ENCODE data around the gene SELENOK. TPM values are rescaled to one million over a fixed set of nuclear protein-coding genes. Genes with fewer than 3 reads are reported as not detected.

The SELENOK gene
- total RNA-seq, 1 donor from 2014 or later, result 20.3 TPM

DNA sequence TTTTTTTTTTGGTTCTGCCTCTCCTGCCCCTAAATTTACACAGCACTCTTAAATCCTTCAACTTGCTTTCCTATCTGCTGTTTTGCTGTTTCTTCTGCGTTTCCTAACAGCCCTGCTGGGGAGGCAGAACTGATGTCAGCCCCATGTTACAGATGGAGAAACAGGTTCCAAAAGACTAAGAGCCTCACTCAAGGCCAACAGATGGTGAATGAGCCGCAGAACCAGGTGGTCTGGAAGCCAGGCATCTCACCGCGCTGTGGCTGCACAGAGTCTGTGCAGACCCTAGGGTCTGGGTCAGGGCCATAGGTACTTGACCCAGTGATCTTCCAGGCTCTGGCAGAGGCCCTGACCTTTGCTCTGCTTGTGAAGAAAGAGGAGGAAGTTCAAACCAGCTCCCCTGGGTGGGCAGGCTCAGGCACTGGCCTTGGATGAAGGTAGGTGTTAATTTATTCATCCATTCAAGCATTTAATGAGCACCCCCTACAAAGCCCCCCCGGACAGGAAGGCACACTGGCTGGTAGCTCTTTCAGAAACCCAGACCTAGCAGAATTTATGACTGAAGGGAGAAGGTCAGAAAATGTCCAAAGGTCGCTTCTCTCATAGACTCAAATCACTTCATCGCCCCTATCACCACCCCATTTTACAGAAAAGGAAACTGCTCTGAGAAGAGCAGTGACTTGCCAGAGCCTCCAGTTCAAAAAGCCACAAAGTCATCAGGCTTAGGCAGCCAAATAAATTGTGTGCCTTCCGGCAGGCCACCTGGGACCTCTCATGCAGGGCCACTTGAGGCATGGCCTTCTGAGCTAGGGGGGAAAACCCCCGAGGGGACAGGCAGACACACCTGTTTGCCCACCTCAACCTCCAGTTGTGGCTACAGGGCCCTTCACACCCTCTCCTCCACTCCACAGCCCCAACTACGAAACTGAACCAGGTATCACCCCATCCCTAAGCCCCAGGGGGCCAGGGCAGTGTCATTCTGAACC lies 48.2 kb downstream of the SELENOK start:
- no peak for DNase-seq (ENCODE audit: low read depth in 2 of 2)

DNA sequence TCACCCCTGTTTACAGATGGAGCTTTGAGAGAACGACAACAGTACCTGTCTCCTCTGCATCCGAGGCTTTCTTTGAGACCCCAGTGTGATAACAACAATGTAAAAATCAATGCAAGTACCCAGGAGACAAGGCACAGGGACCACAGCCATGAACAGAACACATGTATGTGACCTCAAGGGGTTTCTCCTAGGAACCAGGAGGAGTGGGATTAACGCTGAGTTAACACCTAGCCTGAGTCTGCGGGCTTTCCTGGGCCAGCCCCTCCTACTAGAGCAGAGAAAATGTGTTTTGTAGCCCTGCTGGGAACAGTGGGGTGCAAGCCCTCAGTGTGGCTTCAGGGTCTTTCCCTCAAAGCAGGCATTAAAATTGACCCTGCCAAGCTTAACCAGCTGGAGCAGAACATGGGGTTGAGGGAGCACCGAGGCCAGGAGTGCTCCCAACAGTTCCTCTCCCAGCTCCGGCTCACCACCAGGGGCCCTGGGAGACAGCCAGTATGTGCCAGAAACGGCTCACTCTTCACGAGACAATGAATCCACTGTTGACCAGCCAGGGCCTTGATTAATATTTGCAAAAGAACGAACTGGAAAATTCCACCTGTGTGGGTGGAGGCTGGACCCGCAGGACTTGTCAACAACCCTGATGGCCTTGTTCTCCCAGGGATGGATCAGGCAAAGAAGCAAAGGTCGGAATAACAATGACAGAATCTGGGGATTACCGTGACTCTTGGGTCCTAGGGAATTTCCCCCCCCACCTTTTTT lies 49.0 kb downstream of the SELENOK start:
- DNase-seq (ENCODE audit: low read depth in 2 of 2), result peak; percentile 21 to 23

DNA sequence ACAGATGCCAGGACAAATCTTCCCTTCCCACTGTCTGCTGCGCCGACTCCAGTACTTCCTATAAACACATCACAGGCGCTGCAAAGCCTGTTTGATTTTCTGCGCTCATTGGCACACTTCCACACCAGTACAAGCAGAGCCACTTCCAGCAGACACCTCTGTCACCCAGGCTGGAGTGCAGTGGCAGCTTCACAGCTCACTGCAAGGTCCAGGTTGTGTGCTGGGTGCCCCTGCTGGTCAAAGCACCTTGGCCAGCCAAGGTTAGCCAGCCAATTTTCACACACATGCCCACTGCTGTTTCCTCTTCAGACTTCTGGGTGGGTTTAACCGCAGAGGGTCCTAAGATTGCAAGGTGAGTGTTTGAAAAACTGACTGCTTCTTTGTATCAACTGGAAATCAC lies 50.4 kb downstream of the SELENOK start:
- no peak for DNase-seq (ENCODE audit: low read depth in 2 of 2)

DNA sequence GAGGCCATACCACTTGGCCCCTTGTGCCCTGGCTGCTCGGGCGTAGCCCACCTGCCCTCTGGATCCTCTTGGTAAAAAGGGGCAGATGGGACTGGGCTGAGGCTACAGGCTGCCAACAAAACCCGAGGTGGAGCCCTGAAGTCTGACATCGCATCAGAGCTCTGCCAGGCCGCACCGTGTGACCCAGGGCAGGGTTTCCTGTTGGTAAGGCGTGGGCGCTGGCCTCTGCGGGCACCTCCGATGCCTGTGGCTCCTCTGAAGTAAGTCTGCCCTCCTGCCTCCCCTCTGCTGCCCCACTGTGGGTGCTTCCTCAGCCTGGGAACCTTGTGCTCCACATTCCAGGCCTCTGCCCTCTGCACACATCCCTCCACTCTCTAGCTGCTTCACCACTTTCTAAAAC lies 54.3 kb downstream of the SELENOK start:
- no peak for DNase-seq (ENCODE audit: low read depth in 2 of 2)

DNA sequence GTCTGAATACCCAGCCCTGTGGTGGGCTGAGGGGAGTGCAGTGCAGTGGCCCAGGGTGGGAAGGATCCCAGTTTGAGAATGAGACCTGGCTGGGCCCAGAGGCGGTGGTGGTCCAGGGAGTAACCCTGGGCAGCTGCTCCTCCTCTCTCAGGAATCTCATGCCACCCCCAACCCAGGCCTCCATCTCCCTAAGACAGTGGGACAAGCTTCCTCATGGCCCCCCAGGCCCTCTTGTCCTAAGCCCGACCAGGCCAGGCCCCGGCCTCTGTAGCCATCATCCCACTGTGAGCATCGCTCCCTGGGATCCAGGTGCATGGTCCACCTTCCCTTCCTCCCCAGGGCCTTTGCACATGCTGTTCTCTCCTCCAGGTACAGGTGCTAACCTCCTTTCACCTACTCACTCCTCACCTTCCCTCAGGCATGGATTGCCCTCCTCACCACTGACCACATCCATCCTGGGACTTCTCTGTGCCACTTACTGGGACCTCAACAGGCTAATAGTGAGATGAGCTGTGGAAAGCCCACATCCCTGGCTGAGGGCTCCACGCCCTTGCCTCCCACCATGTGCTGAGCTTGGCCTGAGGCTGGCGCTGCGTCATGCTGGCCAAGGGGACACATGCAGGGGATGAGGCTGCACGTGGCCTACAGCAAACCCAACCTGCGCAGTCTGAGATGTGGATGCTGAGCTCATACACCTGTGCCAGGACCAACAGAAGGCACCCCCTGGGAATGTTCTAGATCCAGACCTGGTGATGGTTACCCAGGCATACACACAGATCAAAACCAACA lies 55.4 kb downstream of the SELENOK start:
- DNase-seq (ENCODE audit: low read depth in 2 of 2), result no peak

DNA sequence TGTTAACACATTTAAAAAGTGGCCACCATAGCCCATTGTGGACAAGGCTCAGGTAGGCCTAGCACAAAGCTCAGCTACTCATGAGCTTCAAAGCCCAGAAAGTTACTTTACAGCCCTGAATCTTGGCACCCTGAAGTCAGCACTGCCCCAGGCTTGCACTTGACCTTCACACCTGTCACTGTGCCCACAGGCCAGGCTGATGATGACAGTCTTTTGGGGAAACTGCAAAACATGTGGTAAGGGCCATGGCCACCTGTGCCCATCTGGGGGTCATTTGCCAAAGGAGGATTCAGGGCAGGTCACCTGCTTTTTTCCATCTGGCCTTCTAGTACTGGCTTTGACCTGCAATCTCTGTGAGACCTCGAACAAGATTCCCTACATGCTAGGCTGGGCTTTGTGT lies 56.4 kb downstream of the SELENOK start:
- DNase-seq (ENCODE audit: low read depth in 2 of 2), result no peak

DNA sequence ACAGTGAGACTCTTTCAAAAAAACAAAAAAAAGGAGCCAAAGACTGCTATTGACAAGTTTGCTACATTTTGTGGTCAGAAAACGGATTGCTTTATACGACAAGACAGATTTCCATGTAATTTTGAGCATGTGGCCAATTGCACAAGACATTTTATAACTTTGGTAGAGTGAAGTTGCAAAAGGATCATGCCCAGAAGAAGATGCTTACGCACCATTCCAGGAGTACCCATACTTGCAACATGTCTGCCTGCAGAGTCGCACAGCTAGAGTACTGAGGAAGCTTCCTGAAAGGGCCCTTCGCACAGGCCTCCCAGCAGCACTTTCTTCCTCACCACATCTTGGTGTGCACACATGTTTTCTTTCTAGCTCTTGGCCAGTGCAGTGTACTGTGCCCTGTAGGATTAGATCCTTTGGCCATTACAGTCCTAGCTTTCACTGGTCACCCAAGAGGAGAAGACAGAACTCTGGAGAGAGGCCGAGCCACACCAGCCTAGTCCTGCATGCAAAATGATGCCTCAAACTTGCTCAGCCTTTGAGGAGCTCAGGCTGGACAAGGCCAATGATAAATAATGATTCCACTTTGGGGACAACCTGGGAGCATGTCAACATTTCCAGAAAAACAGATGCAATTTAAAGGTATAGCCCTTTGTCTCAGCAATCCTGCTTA lies 57.1 kb downstream of the SELENOK start:
- no peak for DNase-seq (ENCODE audit: low read depth in 2 of 2)

Other genes with a start within 250 kb of the SELENOK start
- gene CHDH, start 45.4 kb downstream of the SELENOK start, total RNA-seq, result 0.25 and 0.26 TPM in 2 replicates
- 0.13 TPM in 2 replicates for gene IL17RB, start 45.3 kb downstream of the SELENOK start, total RNA-seq
- gene ACTR8, start 9.7 kb downstream of the SELENOK start, total RNA-seq, result 24.9 and 35.3 TPM in 2 replicates
- gene CACNA2D3, start 230.7 kb upstream of the SELENOK start, total RNA-seq, result not detected in 2 replicates